ENCODE data around the gene TNFAIP8. TPM values are rescaled to one million over a fixed set of nuclear protein-coding genes. Genes with fewer than 3 reads are reported as not detected.

TNFAIP8 gene
- polyA plus RNA-seq, 3 donors: 11.0 to 69.1 (median 22.9) TPM

GRCh38 chr5:119382169-119382568 lies 26.4 kb downstream of the TNFAIP8 start:
- WGBS, 3 donors: 67 to 95% (median 72%) methylated on average over 3 of the region's 3 CpGs

GRCh38 chr5:119383008-119383407 lies 27.2 kb downstream of the TNFAIP8 start:
- no peak overlapping the region for H3K27ac ChIP-seq (ENCODE audit: low read depth, low read length)
- WGBS, 3 donors: 78 to 90% (median 89%) methylated on average over 1 of the region's 1 CpG

More at GRCh38 chr5:119382169-119382568, 26.4 kb downstream of the TNFAIP8 start:
- no peak overlapping the region for H3K27ac ChIP-seq (ENCODE audit: low read depth, low read length)

- H3K27ac ChIP-seq (ENCODE audit: low read depth, low read length): no peak overlapping the region
- 85 to 90% (median 86%) methylated on average over 3 of the region's 3 CpGs for WGBS, 3 donors
These were observed 29.3 kb downstream of the TNFAIP8 start for GRCh38 chr5:119385136-119385535.

- WGBS, 3 donors: 86 to 92% (median 89%) methylated on average over 3 of the region's 3 CpGs
- H3K27ac ChIP-seq (ENCODE audit: low read depth, low read length): no peak overlapping the region
These were observed 29.8 kb downstream of the TNFAIP8 start for GRCh38 chr5:119385536-119386128.

- H3K27ac ChIP-seq (ENCODE audit: low read depth, low read length): no peak overlapping the region
- 21 to 41% (median 40%) methylated on average over 6 of the region's 6 CpGs for WGBS, 3 donors
These were observed 31.0 kb downstream of the TNFAIP8 start for GRCh38 chr5:119386596-119387344.

- H3K27ac ChIP-seq (ENCODE audit: low read depth, low read length): no peak overlapping the region
- WGBS, 3 donors: 61 to 79% (median 78%) methylated on average over 2 of the region's 2 CpGs
These were observed 32.3 kb downstream of the TNFAIP8 start for GRCh38 chr5:119387945-119388618.

- WGBS, 3 donors: 82 to 97% (median 97%) methylated on average over 5 of the region's 5 CpGs
- no peak overlapping the region for H3K27ac ChIP-seq (ENCODE audit: low read depth, low read length)
These were observed 32.9 kb downstream of the TNFAIP8 start for GRCh38 chr5:119388619-119389190.

- WGBS, 3 donors: 42 to 84% (median 59%) methylated on average over 3 of the region's 3 CpGs
- H3K27ac ChIP-seq (ENCODE audit: low read depth, low read length): no peak overlapping the region
These were observed 33.6 kb downstream of the TNFAIP8 start for GRCh38 chr5:119389288-119390030.

- H3K27ac ChIP-seq (ENCODE audit: low read depth, low read length): no peak overlapping the region
- 78 to 93% (median 90%) methylated on average over 2 of the region's 2 CpGs for WGBS, 3 donors
These were observed 34.6 kb downstream of the TNFAIP8 start for GRCh38 chr5:119390404-119390803.

- H3K27ac ChIP-seq (ENCODE audit: low read depth, low read length): no peak overlapping the region
- 49 to 87% (median 70%) methylated on average over 3 of the region's 3 CpGs for WGBS, 3 donors
These were observed 37.4 kb downstream of the TNFAIP8 start for GRCh38 chr5:119393201-119393691.

- 76 to 89% (median 84%) methylated on average over 1 of the region's 1 CpG for WGBS, 3 donors
- H3K27ac ChIP-seq (ENCODE audit: low read depth, low read length): no peak overlapping the region
These were observed 37.9 kb downstream of the TNFAIP8 start for GRCh38 chr5:119393746-119394145.

GRCh38 chr5:119395080-119395836 lies 39.4 kb downstream of the TNFAIP8 start:
- H3K27ac ChIP-seq (ENCODE audit: low read depth, low read length): no peak overlapping the region
- 82 to 91% (median 87%) methylated on average over 8 of the region's 8 CpGs for WGBS, 3 donors

GRCh38 chr5:119396030-119396664 lies 40.3 kb downstream of the TNFAIP8 start:
- no peak overlapping the region for H3K27ac ChIP-seq (ENCODE audit: low read depth, low read length)
- WGBS, 3 donors: 90 to 95% (median 91%) methylated on average over 6 of the region's 6 CpGs

GRCh38 chr5:119397518-119398380 lies 41.9 kb downstream of the TNFAIP8 start:
- H3K27ac ChIP-seq (ENCODE audit: low read depth, low read length): no peak overlapping the region
- 37 to 70% (median 42%) methylated on average over 10 of the region's 10 CpGs for WGBS, 3 donors

GRCh38 chr5:119398727-119399466 lies 43.1 kb downstream of the TNFAIP8 start:
- H3K27ac ChIP-seq (ENCODE audit: low read depth, low read length): no peak overlapping the region
- 54 to 61% (median 59%) methylated on average over 12 of the region's 12 CpGs for WGBS, 3 donors

- 64 to 84% (median 73%) methylated on average over 2 of the region's 2 CpGs for WGBS, 3 donors
These were observed 44.4 kb downstream of the TNFAIP8 start for GRCh38 chr5:119400245-119400644.

More at GRCh38 chr5:119400245-119400644, 44.4 kb downstream of the TNFAIP8 start:
- H3K27ac ChIP-seq (ENCODE audit: low read depth, low read length): no peak overlapping the region
